Panc1 (cell line): ENCODE data around the gene FOXG1. TPM values are rescaled to one million over a fixed set of nuclear protein-coding genes. Genes with fewer than 3 reads are reported as not detected.

Experiments
- ATAC-seq: fragments of 200-7000 bp; cut with Tn5 transposase; 2 replicates; pipeline ENCODE4 v1.9.1; 2020; ENCODE audit warnings: mild to moderate bottlenecking, moderate library complexity
- BruUV-seq: library from RNA; stranded (reverse); fragments of 400-500 nt; replicated peaks from 2 replicates; lab custom pipeline; 2021; lab: Mats Ljungman, UMichigan
- CTCF ChIA-PET: fragments of 300-600 bp; sonication (Branson Sonifier 250); formaldehyde crosslinking; loops from one replicate; lab custom pipeline; 2022; ENCODE audit warnings: antibody characterized with exemption; lab: Charles Lee
- POLR2A ChIA-PET: fragments of 300-600 bp; sonication (Branson Sonifier 250); formaldehyde crosslinking; loops from one replicate; lab custom pipeline; 2022; ENCODE audit warnings: antibody characterized with exemption; lab: Charles Lee
- DNase-seq: peaks from one replicate; pipeline ENCODE4 v3.0.0-alpha.2; 2010; ENCODE audit warnings: low read depth, low spot score
- H3K27ac ChIP-seq: 2 replicates; pipeline ENCODE4 v1.5.1; 2011; ENCODE audit warnings: mild to moderate bottlenecking, low read length, inconsistent platforms
- H3K27me3 ChIP-seq: fragments of 200-500 bp; sonication (Bioruptor generic); 2 replicates; pipeline ENCODE4 v1.6.0; 2014; ENCODE audit warnings: low read length, inconsistent platforms; ENCODE audit not compliant: control insufficient read depth, insufficient read depth
- H3K36me3 ChIP-seq: fragments of 200-500 bp; sonication (Bioruptor generic); 2 replicates; pipeline ENCODE4 v1.5.1; 2014; ENCODE audit warnings: inconsistent platforms, mild to moderate bottlenecking, low read length, moderate library complexity; ENCODE audit not compliant: control insufficient read depth, insufficient read depth
- H3K4me1 ChIP-seq: 2 replicates; pipeline ENCODE4 v1.5.1; 2011; ENCODE audit warnings: inconsistent platforms, mild to moderate bottlenecking, low read length, moderate library complexity; ENCODE audit not compliant: control insufficient read depth, insufficient read depth
- H3K4me3 ChIP-seq, 2 experiments: 2 replicates each; pipeline ENCODE4 v1.5.1; 2011 to 2012; ENCODE audit warnings: low read depth in 2 of 2, low read length in 2 of 2, mild to moderate bottlenecking in 2 of 2, inconsistent platforms in 1 of 2, moderate library complexity in 1 of 2
- H3K9me3 ChIP-seq: fragments of 200-500 bp; sonication (Bioruptor generic); 2 replicates; pipeline ENCODE4 v1.5.1; 2014; ENCODE audit warnings: low read depth, mild to moderate bottlenecking, inconsistent platforms, low read length, moderate library complexity; ENCODE audit not compliant: control insufficient read depth, insufficient read depth
- POLR2AphosphoS5 ChIP-seq: IDR thresholded peaks from 2 replicates; pipeline ENCODE4 v1.6.1; 2012; ENCODE audit warnings: mild to moderate bottlenecking, low read depth, low read length, moderate library complexity
- REST ChIP-seq, 2 experiments: IDR thresholded peaks; 2 replicates each; pipeline ENCODE4 v1.6.1; 2011 to 2012; ENCODE audit warnings: low read depth in 2 of 2, control low read depth in 1 of 2, low read length in 1 of 2, mild to moderate bottlenecking in 1 of 2, moderate library complexity in 1 of 2; ENCODE audit not compliant: insufficient read depth in 1 of 2
- SIN3A ChIP-seq: IDR thresholded peaks from 2 replicates; pipeline ENCODE4 v1.6.1; 2012; ENCODE audit warnings: low read depth, mild to moderate bottlenecking, low read length, moderate library complexity, borderline replicate concordance; ENCODE audit not compliant: insufficient read depth
- TCF7L2 ChIP-seq: IDR thresholded peaks from 2 replicates; pipeline ENCODE4 v1.6.1; 2011; ENCODE audit warnings: mild to moderate bottlenecking, low read depth, low read length, inconsistent platforms
- in situ Hi-C: cut with HindIII; loops from 2 replicates; pipeline ENCODE4 v1.10.0; 2016; ENCODE audit warnings: low sequenced_read_pairs, low pct_unique_long_range_greater_than_20kb
- intact Hi-C: fragments of 100-400 bp; cut with micrococcal nuclease; formaldehyde crosslinking; loops from one replicate; pipeline ENCODE4 v1.10.0; 2022; ENCODE audit not compliant: unreplicated experiment
- total RNA-seq: library from RNA; stranded (reverse); gene quantifications from one replicate; pipeline ENCODE4 v1.2.1, GENCODE V29; 2021; ENCODE audit not compliant: unreplicated experiment
- TF ChIP-seq, protein P1 (sequence below): fragments of 450-650 bp; IDR thresholded peaks from 2 replicates; pipeline ENCODE4 v1.5.1; 2017; ENCODE audit warnings: mild to moderate bottlenecking

FOXG1 gene
- total RNA-seq, 1 experiment from 2014 or later: not detected

GRCh38 chr14:28813810-28814209 is 47.2 kb downstream of the FOXG1 start:
- Histone ChIP-seq H3K9me3 (no peaks in the 10 kb centered on the region), H3K27me3 (no peaks in the 10 kb centered on the region), H3K4me3 (no peak overlapping the region), H3K4me1 (no peaks in the 10 kb centered on the region), H3K36me3 (no peaks in the 10 kb centered on the region), H3K27ac (no peak overlapping the region)
- ATAC-seq: no peak
- CTCF ChIA-PET: no interaction called here
- in situ Hi-C loops: no loop called here
- TF ChIP-seq, protein P1, sequence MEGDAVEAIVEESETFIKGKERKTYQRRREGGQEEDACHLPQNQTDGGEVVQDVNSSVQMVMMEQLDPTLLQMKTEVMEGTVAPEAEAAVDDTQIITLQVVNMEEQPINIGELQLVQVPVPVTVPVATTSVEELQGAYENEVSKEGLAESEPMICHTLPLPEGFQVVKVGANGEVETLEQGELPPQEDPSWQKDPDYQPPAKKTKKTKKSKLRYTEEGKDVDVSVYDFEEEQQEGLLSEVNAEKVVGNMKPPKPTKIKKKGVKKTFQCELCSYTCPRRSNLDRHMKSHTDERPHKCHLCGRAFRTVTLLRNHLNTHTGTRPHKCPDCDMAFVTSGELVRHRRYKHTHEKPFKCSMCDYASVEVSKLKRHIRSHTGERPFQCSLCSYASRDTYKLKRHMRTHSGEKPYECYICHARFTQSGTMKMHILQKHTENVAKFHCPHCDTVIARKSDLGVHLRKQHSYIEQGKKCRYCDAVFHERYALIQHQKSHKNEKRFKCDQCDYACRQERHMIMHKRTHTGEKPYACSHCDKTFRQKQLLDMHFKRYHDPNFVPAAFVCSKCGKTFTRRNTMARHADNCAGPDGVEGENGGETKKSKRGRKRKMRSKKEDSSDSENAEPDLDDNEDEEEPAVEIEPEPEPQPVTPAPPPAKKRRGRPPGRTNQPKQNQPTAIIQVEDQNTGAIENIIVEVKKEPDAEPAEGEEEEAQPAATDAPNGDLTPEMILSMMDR: no peak
- TF ChIP-seq POLR2AphosphoS5 (no peak), SIN3A (no peak), REST (IDR thresholded peaks at IDR 0.05; ENCODE audit: insufficient read depth in 1 of 2, low read depth in 2 of 2, low read length in 1 of 2) (no peak), TCF7L2 (no peak)
- BruUV-seq: no TSS peak
- intact Hi-C loops: no loop called here
- no peak for DNase-seq
- POLR2A ChIA-PET: no interaction called here
